Measurements from ENCODE around the gene NPHP1. TPM values are rescaled to one million over a fixed set of nuclear protein-coding genes. Genes with fewer than 3 reads are reported as not detected.
A peak's percentile ranks its signal among the peaks of the same experiment; 100 is the strongest.

The NPHP1 gene
- total and polyA plus RNA-seq, 12 donors: 2.4 to 14.2 (median 5.9) TPM

DNA sequence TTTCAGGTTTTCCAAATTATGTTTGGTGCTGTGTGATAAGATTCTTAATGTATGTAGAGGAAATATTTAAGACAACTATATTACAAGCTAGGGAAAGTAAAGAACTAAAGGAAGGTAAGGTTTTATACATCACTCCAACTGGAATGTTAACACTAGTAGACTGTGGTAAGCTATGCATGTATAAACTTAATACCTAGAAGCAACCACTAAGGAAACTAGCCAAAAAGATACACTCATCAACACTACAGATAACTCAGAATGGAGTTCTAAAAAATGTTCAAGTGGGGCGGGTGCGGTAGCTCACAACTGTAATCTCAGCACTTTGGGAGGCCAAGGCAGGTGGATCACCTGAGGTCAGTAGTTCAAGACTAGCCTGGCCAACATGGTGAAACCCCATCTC lies 51.4 kb downstream of the NPHP1 start:
- no peak for DNase-seq
- H3K27ac ChIP-seq: no peak overlapping the region
- no peak overlapping the region for H3K4me3 ChIP-seq
- H3K9me3 ChIP-seq (replicated peaks in 1 of 3): no peaks in the 10 kb centered on the region
- WGBS, 4 donors: 96 to 100% (median 100%) methylated on average over 2 of the region's 2 CpGs
- no peak for TF ChIP-seq POLR2A (IDR thresholded peaks at IDR 0.05)
- TF ChIP-seq CTCF (IDR thresholded peaks at IDR 0.05): no peak
- H3K27me3 ChIP-seq: no peaks in the 10 kb centered on the region
- H3K36me3 ChIP-seq (replicated peaks in 1 of 2): no peaks in the 10 kb centered on the region
- peaks cover 7 to 13% of the 10 kb centered on the region in 2 donors for H3K4me1 ChIP-seq (replicated peaks in 1 of 2)
- intact Hi-C loops (cut with DNase I): no loop called here

- H3K27ac ChIP-seq: no peak overlapping the region
- H3K9me3 ChIP-seq (replicated peaks in 1 of 3): no peaks in the 10 kb centered on the region
- TF ChIP-seq POLR2A (IDR thresholded peaks at IDR 0.05) (no peak), CTCF (IDR thresholded peaks at IDR 0.05) (no peak)
- intact Hi-C loops (cut with DNase I): no loop called here
- H3K36me3 ChIP-seq (replicated peaks in 1 of 2): no peaks in the 10 kb centered on the region
- no peak for DNase-seq
- no peak overlapping the region for H3K4me3 ChIP-seq
- H3K4me1 ChIP-seq (replicated peaks in 1 of 2): peaks cover 7 to 13% of the 10 kb centered on the region in 2 donors
- WGBS, 4 donors: 62 to 82% (median 66%) methylated on average over 3 of the region's 3 CpGs
- no peaks in the 10 kb centered on the region for H3K27me3 ChIP-seq
Measured at GRCh38 chr2:110152943-110153342, 51.9 kb downstream of the NPHP1 start.

DNA sequence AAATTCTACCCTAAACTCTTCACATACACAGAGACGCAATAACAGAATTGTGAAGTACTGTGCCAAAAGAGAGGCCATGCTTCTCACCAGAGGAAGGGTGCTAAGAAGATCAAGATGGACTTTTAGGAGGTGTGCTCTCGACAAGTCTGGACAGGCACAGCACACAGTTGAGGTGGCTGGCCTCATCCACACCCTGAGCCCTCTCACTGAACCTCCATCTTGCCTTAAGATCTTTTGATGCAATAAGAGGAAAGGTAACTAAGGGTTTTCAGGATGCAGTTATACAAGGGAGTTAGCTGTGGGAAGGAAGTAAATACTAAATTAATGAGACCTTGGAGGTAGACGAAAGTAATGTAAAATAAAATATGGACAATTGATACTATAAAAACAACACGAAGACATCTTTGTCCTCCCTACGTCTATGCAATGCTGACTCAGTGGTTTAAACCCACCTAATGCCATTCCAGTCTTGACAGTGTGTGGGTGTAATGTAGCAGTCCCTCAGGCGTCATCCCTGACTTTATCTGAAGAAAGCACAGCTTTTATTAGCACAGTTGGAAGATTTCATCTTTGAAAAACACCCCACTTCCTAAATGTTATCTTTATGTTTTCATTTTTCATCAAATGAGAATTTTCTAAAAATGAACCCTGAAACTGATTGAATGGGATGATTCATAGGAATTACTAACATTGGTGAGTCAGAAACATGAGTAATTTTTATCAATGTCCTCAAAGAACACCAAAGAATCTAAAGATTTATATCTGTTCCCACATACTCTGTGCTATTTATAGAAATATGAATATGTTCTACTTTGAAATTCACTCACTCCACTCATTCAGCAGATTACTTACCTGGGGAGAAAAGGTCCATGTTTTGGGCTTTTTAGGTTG lies 55.2 kb downstream of the NPHP1 start:
- Histone ChIP-seq H3K27me3 (no peaks in the 10 kb centered on the region), H3K36me3 (replicated peaks in 1 of 2) (no peaks in the 10 kb centered on the region), H3K4me3 (no peak overlapping the region), H3K9me3 (replicated peaks in 1 of 3) (no peaks in the 10 kb centered on the region), H3K27ac (peak overlapping the region in 2 of 5 donors; percentile 1 to 29), H3K4me1 (replicated peaks in 1 of 2) (peaks cover 7 to 13% of the 10 kb centered on the region in 2 donors)
- 43 to 58% (median 49%) methylated on average over 6 of the region's 6 CpGs for WGBS, 4 donors
- peak in 1 of 7 donors; percentile 4 for DNase-seq
- TF ChIP-seq POLR2A (IDR thresholded peaks at IDR 0.05): no peak
- no peak for TF ChIP-seq CTCF (IDR thresholded peaks at IDR 0.05)
- intact Hi-C loops (cut with DNase I): no loop called here

- TF ChIP-seq POLR2A (IDR thresholded peaks at IDR 0.05) (no peak), CTCF (IDR thresholded peaks at IDR 0.05) (no peak)
- no peaks in the 10 kb centered on the region for H3K9me3 ChIP-seq (replicated peaks in 1 of 3)
- H3K27me3 ChIP-seq: no peaks in the 10 kb centered on the region
- no peak overlapping the region for H3K4me3 ChIP-seq
- no peak for DNase-seq
- H3K36me3 ChIP-seq (replicated peaks in 1 of 2): no peaks in the 10 kb centered on the region
- intact Hi-C loops (cut with DNase I): no loop called here
- WGBS, 4 donors: 83 to 93% (median 88%) methylated on average over 2 of the region's 2 CpGs
- no peak overlapping the region for H3K27ac ChIP-seq
- peaks cover 7 to 13% of the 10 kb centered on the region in 2 donors for H3K4me1 ChIP-seq (replicated peaks in 1 of 2)
Measured at GRCh38 chr2:110146945-110147332, 57.9 kb downstream of the NPHP1 start.
